Measurements from ENCODE around the gene SPTBN1.

SPTBN1 gene

DNA sequence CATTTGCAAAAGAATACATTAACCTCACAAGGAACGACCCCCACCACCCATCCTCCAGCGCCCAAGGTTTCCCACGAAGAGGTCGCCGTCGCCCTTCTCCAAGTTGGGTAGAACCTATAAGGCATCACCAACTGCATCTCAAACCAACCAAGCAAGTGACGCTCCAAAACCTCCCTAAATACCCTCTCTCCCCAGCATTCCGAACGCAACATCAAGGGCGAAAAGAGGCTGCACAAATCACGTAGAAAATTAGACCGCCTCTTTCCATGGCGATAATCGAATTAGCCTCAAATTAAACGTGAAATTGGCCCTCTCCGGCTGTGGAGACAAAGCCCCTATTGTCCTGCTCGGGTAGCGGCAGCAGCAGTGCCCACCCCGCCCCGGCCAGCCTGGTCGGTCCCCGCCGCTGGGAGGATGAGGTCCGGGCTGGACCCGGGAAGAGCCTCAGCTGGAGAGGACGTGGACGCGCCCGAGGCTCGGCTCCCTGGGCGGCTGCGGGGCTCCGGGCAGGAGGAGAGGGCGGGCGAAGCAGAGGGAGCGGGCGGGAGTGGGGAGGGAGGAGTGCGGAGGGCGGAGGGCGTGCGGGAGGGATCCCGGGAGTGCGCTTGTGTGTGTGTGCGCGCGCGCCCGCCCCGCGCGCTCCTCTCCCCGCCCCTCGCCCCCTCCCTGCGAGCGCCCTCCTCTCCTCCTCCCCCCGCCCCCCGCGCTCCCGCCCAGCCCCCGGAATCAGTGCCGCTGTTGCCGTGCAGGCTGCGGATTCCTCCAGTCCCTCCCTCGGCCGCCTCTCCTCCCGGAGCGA, at the start of gene SPTBN1:
Gene SPTBN1, plus strand, starts transcription at position 765 of the 799 bp plus-strand sequence. CDS start 70,092 bp downstream, outside the sequence.
- DNase-seq = peak; percentile 89

DNA sequence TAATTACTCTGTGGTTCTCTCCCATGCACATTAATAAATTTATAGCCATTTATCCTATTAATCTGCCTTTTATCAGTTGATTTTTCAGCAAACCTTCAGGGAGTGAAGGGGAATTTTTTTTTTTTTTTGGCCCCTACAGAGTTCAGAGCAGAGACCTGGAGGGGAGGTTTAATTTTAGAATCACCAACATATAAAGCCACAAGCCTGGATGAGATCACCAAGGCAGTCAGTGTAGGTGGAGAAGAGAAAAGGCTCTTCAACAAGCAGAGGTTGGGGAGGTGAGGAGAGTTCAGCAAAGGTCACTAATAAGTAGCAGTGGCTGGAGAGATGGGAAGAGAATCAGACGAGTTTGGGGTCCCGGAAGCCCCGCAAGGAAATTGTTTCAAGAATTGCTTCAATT, 48.4 kb upstream of the SPTBN1 start:
- DNase-seq = no peak

DNA sequence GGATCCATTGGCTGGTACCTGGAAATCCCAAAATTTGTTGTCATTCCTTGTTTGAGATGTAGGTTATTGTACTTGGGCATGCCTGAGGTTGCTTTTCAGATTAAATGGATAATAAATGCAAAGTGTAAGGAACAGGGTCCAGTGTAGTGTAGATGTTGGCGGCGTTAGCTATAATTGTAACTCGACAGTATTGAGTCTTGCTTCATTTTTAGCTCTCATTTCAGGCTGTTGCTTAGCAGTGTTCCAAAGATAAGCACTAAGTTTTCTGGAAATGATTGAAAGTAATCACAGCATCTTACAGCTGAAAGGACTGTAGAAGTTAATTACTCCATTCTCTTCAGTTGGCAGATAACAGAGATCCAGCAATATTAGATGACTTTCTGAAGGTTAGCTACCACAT, 47.8 kb upstream of the SPTBN1 start:
- DNase-seq = no peak

DNA sequence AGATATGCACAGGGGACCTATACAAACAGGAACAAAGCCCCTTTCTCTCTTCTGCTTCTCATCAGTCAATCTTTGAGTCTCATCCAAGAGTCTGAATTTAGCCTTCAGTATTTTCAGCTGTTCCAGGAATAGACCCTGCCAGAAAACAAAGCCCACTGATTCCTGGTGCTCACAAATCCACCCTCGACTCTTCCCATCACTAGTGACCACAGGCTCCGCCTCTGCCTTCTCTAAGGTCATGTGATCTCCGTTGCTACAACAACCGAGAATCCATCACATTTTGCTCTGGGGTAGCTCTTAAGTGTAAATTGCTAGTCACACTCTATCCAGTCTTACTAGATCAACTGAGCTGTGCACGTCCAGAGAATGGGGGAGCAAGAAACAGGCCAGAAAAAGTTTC, 46.4 kb upstream of the SPTBN1 start:
- no peak for DNase-seq

DNA sequence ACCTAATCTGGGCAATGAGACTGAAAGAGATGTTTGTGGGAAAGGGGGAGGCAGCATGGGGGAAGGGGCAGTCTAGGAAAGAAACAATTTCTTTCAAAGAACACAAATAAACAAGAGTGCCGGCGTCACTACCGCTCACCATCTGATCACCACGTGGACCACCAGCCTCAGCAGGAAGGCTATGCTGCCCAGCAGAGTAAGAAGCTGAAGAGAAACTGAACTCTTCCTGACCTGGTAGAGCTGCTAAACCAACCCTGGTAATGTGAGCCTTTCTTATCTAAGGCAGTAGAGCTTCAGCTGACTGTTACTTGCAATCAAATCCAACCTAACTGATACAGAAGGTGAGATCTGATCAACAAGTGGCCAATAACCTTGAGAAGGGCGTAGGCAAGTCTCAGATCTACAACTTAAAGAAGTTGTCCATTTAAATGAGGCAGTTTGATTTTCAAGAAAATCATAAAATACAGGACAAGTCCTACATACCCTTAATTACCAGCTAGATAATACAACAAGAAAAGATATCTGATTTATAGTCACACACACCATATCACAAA, 44.2 kb upstream of the SPTBN1 start:
- DNase-seq = no peak

DNA sequence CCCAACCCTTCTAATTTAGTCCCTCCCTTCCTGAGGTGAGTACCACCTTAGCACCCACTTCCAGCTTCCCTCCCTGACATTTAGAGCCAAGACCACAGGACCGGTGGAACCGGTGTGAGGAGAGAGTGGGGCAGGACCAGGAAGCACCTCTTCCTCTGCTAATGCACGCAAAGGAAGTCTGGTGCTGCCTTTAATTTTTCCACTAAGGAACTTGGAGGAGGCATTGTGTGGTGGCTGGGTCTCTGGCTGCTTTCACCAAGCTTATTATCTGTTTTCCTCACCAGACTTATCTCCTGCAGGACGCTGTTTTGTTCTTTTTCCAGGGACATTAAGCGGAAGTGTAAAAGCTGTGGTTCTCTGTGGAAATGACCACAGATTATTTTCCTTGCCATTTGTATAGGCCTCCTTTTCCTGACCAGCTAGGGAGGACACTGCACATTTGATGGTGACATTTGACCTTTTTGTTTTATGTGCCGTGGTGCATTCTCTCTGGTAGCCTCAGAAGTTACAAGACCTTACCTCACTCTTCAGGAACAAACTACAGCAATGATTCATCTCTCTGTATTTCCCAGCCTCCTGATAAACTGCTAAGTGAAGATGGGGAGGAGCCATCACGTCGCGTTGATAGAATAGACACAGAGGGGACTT, 39.8 kb upstream of the SPTBN1 start:
- DNase-seq = no peak

DNA sequence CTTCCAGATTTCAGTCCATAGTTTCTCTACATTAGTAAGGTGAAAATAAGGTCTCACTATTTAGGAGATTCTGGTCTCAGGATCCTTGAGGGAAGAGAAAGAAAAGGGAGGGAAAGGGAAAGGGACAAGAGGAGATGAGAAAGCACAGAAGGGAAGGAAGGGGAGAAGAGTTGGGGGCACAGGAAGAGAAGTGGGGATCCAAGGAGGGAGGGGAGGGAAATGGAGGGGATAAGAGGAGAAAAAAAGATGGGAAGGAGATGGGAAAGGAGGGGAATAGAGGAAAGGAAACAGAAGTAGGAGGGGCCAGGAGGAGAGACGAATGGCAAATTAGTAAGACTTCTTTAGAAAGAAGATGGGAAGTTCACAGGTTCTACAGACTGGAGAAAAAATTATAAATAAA, 39.2 kb upstream of the SPTBN1 start:
- DNase-seq = no peak

DNA sequence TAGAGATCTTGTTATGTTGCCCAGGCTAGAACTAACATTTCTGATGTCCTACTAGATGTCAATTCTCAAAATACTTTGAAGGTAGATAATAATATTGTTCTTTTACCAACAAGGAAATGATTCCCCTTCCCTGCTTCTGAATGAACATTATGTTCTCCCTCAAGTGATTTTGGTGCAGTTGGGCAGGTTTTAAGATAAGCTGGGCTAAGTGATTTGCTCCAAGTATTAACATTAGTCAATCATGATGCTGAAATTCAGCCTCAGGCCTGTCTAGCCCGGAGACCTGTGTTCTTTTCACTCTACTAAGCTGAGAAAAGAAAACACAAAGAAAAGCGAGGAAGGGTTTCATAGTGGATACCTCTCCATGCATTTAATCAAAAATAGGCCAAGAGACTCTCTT, 38.5 kb upstream of the SPTBN1 start:
- no peak for DNase-seq

DNA sequence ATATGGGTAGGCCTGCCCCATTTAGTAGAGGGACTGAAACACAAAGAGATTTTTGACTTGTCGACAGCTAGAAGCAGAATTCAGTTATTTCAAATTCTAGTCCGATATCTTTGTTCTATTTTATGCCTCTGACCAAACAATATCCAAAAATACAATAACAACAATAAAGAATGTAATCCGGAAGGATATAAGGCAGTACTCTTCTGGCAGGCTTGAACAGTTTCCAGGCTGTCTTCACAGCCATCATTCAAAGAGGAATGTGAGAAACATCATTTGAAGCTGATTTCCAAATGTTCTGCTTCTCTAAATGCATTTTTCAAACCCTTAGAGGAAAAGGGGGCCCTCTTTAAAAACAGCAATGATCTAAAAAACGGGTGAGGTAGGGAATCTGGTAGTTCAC, 36.7 kb upstream of the SPTBN1 start:
- DNase-seq = peak; percentile 67

DNA sequence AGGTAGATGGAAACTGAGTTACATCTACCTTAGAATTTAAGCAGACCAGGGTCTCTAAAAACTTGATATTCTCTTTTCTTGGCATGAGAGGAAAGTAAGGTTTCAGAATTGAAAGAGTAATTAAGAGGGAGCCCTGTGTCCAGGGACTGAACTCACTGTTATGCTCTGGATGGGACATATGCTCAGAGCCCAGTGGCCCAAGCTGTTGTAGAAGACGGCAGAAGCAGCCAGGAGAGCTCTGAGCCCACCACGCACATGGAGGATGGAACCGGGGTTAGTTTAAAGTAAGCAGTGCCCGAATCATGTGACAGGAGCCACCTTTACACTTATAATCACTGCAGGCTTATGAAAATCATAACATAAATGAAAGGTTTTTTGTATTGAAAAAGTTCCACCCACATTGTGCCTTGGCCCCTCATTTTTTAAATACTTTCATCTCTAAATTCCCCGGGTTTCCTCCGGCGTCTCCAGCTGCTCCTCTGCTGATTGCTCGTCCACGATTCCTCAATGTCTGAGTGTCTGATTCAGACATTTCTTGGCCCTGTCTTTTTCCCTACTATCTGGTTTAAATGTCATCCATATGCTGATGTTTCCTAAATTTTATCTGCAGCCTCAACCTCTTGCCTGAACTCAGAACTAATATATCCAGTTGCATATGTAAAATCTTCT, 36.1 kb upstream of the SPTBN1 start:
- DNase-seq = peak; percentile 73

DNA sequence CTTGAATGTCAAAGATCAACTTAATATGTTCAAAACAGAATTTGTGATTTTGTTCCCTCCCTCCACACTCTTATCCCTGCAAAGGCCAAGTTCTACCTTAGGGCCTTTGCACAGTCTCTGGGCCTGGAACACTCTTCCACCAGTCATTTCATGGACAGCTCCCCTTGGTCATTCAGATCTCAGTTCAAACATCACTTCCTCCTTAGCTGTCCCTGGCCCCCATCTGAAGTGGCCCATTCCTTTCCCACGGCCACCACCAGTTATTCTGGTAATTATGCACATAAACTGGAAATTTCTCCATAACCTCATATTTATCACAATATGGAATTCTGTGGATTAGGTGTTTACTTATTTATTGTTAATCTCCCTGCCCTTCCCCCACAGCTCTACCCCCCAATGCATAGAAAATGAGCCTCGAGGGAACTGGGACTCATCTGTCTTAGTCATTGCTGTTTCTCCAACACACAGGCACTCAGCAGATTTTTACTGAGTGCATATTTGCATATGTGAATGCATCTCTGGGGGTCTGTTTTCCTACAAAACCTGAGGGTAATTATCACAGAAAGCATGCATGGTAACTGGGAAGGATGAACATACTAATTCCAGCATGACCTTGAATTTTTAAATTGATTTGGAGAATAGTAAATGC, 35.5 kb upstream of the SPTBN1 start:
- DNase-seq = no peak

DNA sequence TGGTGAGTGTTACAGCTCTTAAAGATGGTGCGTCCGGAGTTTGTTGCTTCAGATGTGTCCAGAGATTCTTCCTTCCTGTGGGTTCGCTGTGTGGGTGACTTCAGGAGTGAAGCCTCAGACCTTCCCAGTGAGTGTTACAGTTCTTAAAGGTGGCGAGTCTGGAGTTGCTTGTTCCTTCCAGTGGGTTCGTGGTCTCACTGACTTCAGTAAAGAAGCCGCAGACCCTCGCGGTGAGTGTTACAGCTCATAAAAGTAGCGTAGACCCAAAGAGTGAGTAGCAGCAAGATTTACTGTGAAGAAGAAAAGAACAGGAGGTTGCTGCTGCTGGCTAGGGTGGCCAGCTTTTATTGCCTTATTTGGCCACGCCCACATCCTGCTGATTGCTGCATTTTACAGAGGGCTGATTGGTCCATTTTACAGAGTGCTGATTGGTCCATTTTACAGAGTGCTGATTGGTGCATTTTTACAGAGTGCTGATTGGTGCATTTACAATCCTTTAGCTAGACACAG, 34.0 kb upstream of the SPTBN1 start:
- no peak for DNase-seq

DNA sequence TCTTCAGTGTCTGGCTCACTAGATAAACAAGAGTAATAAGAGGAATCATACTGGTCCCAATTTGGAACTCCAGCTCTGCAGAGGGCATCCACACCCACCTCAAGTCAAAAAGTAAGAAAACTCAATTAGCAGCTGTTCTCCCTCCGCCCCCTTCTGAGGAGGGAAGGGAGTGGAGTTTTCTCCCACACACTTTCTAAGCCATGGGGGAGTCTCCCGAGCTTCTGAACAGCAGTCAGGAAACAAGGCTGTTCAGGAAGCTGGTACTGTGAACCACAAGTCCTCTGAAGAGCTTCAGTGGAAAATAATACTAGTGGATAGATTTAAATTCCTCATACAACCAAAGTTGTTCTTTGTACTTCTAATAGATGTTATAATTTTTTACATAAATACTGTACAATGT, 32.9 kb upstream of the SPTBN1 start:
- no peak for DNase-seq

DNA sequence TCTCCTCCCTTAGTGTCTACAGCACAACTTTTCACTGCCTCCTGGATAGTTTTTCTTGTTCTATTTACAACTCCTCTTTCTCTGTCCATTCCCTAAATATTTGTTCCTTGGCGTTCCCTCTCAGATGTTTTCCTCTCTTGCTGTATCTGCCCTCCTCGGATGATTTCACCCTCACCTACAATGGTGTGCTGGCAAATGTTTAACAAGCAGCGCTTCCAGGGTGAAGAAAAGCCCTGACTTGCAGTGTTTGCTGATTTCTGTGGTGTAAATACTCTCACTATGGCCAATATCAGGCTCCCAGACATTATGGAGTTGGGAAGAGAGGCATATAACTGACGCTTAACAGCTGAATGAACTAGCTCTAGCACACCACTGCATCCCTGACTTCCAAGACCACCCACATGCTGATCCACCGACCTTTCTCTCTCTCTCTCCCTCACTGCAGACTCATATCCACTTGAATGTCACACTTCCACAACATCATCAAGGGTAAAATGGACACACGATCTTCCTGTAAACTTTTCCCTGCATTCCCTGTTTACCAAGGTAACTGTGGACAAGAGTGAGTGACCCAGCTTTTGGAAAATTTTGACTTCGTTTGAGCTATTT, 31.5 kb upstream of the SPTBN1 start:
- DNase-seq = no peak

DNA sequence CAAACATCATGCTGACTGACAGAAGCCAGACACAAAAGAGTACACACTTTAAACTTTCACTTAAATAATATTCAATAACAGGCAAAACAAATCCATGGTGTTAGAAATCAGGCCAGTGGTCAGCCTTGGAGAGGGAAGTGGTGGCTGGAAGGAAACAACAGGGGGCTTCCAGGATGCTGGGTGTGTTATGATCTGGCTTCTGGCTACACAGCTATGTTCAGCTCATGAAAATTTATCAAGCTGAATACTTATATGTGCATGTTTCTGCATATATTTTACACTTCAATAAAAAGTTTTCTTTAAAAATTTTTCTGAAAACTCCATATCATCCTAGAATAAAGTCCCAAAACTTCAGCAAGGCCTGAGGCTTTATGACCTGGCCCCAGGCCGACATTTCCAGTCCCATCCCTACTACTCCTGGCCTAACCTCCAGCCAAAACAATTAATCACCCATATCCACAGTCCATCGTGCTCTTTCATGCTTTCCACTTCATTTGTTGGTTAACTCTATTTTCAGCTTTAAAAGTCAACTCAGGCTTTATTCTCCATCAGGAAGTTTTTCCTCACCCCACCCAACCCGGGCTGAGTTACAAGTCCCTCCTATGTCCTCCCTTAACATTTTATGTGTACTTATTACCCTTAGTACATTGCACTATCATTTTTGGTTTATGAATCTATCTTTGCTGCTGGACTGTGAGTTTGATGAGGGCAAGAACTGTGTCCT, 27.9 kb upstream of the SPTBN1 start:
- DNase-seq = peak; percentile 65

DNA sequence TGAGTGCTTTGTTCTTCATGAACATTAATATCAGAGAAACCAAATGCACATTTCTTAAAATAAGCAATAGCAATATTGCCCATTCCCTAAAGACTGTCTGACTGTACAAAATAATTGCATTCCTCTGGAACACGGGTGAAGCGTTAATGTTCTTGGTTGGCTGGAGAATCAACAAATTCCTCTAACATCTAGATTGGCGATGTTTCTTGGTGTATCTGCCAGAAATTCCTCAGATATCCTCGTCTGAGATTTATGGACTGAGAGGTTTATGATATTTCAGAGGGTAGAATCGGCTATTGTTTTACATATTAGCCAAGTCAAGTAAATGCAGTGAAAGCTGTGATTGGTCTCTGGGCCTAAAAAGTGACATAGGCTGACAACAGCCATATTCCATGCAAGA, 27.1 kb upstream of the SPTBN1 start:
- DNase-seq = peak; percentile 90

DNA sequence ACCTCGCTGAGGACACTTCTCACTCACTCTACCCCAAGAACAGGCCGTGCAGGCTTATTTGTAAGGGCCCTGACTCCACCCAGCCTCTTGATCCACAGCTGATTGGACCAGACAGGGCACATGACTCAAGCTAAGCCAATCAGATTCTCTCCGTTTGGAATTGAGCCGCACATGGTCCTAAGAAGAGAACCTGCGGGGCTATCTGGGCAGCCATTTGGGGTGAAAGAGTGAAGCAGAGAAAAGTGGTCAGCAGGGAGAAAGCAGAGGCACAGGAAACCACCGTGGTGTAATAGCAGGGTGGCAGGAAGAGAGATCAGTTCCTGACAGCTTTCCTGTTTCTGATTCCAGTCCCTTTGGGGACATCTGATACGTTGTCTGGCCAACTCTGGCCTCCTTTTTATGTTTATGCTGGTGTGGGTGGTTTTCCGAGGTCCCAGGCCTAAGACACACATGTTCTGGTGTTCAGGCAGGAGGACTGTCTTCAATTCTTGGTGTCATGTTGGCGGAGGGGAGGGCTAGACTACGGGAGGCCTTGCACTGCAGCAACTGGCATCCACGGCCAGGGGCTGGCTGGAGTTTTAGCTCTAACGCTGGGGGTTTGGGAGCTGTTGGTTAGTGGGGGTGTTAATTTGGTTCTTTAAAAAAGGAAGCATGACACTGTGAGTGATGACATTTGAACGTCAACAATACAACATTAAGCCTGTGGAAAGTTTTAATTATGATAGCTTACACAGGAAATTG, 26.1 kb upstream of the SPTBN1 start:
- DNase-seq = no peak

DNA sequence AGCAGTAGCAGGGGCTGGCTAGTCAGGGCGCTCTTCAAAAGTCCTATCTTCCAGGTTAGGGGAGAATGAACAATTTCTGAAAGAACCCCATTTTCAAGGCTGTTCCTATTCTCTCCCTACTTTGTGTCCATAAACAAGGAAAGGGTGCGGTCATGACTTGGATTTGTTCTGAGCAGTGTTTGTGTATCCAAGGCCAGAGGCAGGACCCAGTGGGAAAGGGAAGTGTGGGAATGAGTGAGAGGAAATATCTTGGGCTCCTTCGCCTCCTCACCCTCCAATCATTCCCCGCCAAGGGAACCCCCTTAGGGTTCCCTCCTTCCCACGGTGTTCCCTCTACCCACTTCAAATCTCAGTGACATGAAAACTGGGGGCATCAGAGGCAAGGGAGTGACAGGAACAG, 25.5 kb upstream of the SPTBN1 start:
- DNase-seq = no peak

DNA sequence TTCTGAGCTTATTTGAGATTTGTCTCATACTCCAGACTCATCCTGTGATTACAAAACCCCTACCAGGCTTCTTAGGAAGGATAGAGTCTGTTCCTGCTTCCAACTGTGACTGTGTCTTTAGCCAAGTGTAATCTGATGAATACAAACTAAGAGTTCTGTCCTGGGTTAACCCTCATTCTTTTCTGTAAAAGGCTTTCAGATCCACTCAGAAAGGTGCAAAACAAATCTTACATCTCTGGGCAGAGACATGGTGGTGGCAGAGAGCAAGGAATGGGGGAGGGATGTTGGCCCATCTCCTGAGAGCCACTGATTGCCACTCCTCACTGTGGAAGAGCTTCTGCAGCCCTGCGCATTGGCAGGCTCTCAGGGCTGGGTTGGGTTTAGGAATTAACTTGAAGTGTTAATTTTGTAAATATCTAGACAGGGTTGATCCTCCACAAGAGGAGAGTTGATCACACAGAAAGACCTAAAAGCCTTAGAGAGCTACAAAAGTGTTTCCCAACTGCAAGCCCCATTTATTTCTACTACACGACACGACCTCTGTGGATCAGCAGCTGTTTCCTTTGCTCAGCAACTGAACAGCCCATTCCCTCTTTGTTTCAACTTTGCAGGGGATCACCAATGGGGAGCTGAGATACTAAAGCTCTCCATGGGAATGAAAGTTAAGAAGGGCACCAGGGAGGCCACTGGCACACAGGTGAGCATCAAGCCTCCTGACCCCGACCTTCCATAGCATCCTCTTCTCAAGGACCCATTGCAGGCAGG, 23.7 kb upstream of the SPTBN1 start:
- DNase-seq = no peak

DNA sequence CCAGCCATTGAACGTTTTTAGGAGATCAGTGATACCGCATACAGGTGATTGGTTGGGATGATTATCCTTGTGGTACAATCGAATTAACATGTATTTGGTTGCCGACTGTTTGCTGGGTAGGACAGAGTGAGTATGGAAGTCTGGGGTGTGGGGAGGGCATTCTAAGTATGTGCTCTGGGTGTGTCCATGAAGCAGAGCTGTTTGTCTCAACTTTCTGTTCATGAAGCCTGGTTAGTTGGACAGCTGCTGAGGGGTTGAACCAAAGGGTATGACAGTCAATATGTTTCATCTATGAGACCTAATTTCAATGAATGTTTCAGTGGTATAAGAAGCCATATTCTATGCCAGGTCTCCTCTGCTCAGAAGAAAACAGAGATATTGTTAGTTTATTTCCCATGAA, 21.9 kb upstream of the SPTBN1 start:
- DNase-seq = no peak
